ENCODE data around the gene CHGA.

- TF ChIP-seq RAD21 (conservative IDR thresholded peaks at IDR 0.05 in 1 of 2, IDR thresholded peaks at IDR 0.05 in 1 of 2) (no peak), FOSL2 (IDR thresholded peaks at IDR 0.05) (no peak), FOSL2 (CRISPR knock-in tag; IDR thresholded peaks at IDR 0.05) (no peak), POLR2A (IDR thresholded peaks at IDR 0.05; ENCODE audit: low read length) (no peak), TP53 (CRISPR knock-in tag; IDR thresholded peaks at IDR 0.05) (no peak), CTCF (IDR thresholded peaks at IDR 0.05) (no peak), ZFP36 (IDR thresholded peaks at IDR 0.05; ENCODE audit: borderline replicate concordance, partially characterized antibody) (no peak), JUNB (IDR thresholded peaks at IDR 0.05) (no peak), CEBPB (IDR thresholded peaks at IDR 0.05) (no peak)
These were observed 24.0 kb downstream of the CHGA start for GRCh38 chr14:92946847-92947545.
